Endothelial cell of umbilical vein (primary cell): ENCODE data around the gene KIF5C.

Source experiments
- CTCF ChIP-seq, 2 donors: IDR thresholded peaks; 1 replicate in 1 of 2; 2 replicates in 1 of 2; pipeline ENCODE4 v1.5.1; 2011; ENCODE audit warnings: low read length in 2 of 2, mild to moderate bottlenecking in 2 of 2, moderate library complexity in 2 of 2, control low read depth in 1 of 2, inconsistent platforms in 1 of 2, low read depth in 1 of 2; ENCODE audit not compliant: insufficient read depth in 1 of 2; ENCODE audit errors: extremely low read depth in 1 of 2
- EZH2 ChIP-seq: IDR thresholded peaks from 2 replicates; pipeline ENCODE4 v1.6.1; 2012; ENCODE audit warnings: borderline replicate concordance, low read depth, mild to moderate bottlenecking, moderate library complexity, low read length, inconsistent platforms; ENCODE audit not compliant: severe bottlenecking
- FOS ChIP-seq: IDR thresholded peaks from 2 replicates; pipeline ENCODE4 v1.6.1; 2011; ENCODE audit warnings: mild to moderate bottlenecking, low read length, moderate library complexity, borderline replicate concordance; ENCODE audit not compliant: insufficient read depth
- JUN ChIP-seq: IDR thresholded peaks from 2 replicates; pipeline ENCODE4 v1.6.1; 2011; ENCODE audit warnings: borderline replicate concordance, low read depth; ENCODE audit not compliant: insufficient read length, insufficient read depth
- POLR2A ChIP-seq: IDR thresholded peaks from 2 replicates; pipeline ENCODE4 v1.6.1; 2012; ENCODE audit warnings: low read depth, mild to moderate bottlenecking, control low read depth, low read length
- POLR2AphosphoS5 ChIP-seq: IDR thresholded peaks from 2 replicates; pipeline ENCODE4 v1.6.1; 2012; ENCODE audit warnings: low read depth, mild to moderate bottlenecking, control low read depth, low read length, moderate library complexity; ENCODE audit not compliant: insufficient read depth

- TF ChIP-seq POLR2AphosphoS5 (no peak), CTCF (IDR thresholded peaks at IDR 0.05; ENCODE audit: extremely low read depth in 1 of 2, insufficient read depth in 1 of 2, low read depth in 1 of 2, low read length in 2 of 2) (no peak), FOS (no peak), POLR2A (no peak), JUN (no peak), EZH2 (no peak)
Measured at GRCh38 chr2:148888986-148889385, 14.0 kb downstream of the KIF5C start.
